HEK293T (cell line): ENCODE data around the gene KLHDC7B.

ENCODE experiments used
- CTCF ChIA-PET: fragments of 350-600 bp; formaldehyde crosslinking; extraction: SDS; loops from one replicate; lab custom pipeline; 2021; ENCODE audit warnings: antibody characterized with exemption, inconsistent platforms; lab: Yijun Ruan, JAX
- POLR2A ChIA-PET: fragments of 350-600 bp; formaldehyde crosslinking; extraction: SDS; loops from one replicate; lab custom pipeline; 2020; ENCODE audit warnings: antibody characterized with exemption, inconsistent platforms; lab: Yijun Ruan, JAX
- DNase-seq: peaks from one replicate; pipeline ENCODE4 v3.0.0; 2012; ENCODE audit warnings: mixed read lengths; ENCODE audit errors: extremely low spot score
- ARNT ChIP-seq: fragments of 450-650 bp; IDR thresholded peaks from 2 replicates; pipeline ENCODE4 v1.6.1; 2017; ENCODE audit warnings: mild to moderate bottlenecking
- BHLHE40 ChIP-seq: fragments of 450-650 bp; IDR thresholded peaks from 2 replicates; pipeline ENCODE4 v1.6.1; 2016; ENCODE audit warnings: mild to moderate bottlenecking, moderate library complexity, borderline replicate concordance
- CTBP1 ChIP-seq: fragments of 450-650 bp; IDR thresholded peaks from 2 replicates; pipeline ENCODE4 v1.6.1; 2016; ENCODE audit warnings: borderline replicate concordance
- ELF4 ChIP-seq: fragments of 450-650 bp; IDR thresholded peaks from 2 replicates; pipeline ENCODE4 v1.6.1; 2017; ENCODE audit warnings: antibody characterized with exemption
- FOXA1 ChIP-seq: fragments of 450-650 bp; IDR thresholded peaks from 2 replicates; pipeline ENCODE4 v1.6.1; 2016; ENCODE audit warnings: mild to moderate bottlenecking
- FOXK2 ChIP-seq: fragments of 450-650 bp; IDR thresholded peaks from 2 replicates; pipeline ENCODE4 v1.6.1; 2016; ENCODE audit warnings: mild to moderate bottlenecking
- FOXM1 ChIP-seq: fragments of 450-650 bp; IDR thresholded peaks from 2 replicates; pipeline ENCODE4 v1.6.1; 2017; ENCODE audit warnings: mild to moderate bottlenecking, borderline replicate concordance
- HDGF ChIP-seq: fragments of 450-650 bp; IDR thresholded peaks from 2 replicates; pipeline ENCODE4 v1.6.1; 2017; ENCODE audit warnings: antibody characterized with exemption, borderline replicate concordance
- L3MBTL2 ChIP-seq: fragments of 450-650 bp; conservative IDR thresholded peaks from 2 replicates; pipeline ENCODE4 v1.6.1; 2016; ENCODE audit warnings: mild to moderate bottlenecking
- LEF1 ChIP-seq: fragments of 450-650 bp; IDR thresholded peaks from 2 replicates; pipeline ENCODE4 v1.6.1; 2017; ENCODE audit warnings: mild to moderate bottlenecking, borderline replicate concordance
- NFRKB ChIP-seq: fragments of 450-650 bp; IDR thresholded peaks from 2 replicates; pipeline ENCODE4 v1.6.1; 2016; ENCODE audit warnings: mild to moderate bottlenecking, moderate library complexity
- SP1 ChIP-seq: fragments of 450-650 bp; IDR thresholded peaks from 2 replicates; pipeline ENCODE4 v1.6.1; 2017
- SUZ12 ChIP-seq: fragments of 450-650 bp; IDR thresholded peaks from 2 replicates; pipeline ENCODE4 v1.6.1; 2016; ENCODE audit warnings: mild to moderate bottlenecking
- TARDBP ChIP-seq: fragments of 450-650 bp; IDR thresholded peaks from 2 replicates; pipeline ENCODE4 v1.6.1; 2016
- ZNF384 ChIP-seq: fragments of 450-650 bp; IDR thresholded peaks from 2 replicates; pipeline ENCODE4 v1.6.1; 2016
- TF ChIP-seq, protein P1 (sequence below): fragments of 450-650 bp; IDR thresholded peaks from 2 replicates; pipeline ENCODE4 v1.6.1; 2016

Gene KLHDC7B

DNA sequence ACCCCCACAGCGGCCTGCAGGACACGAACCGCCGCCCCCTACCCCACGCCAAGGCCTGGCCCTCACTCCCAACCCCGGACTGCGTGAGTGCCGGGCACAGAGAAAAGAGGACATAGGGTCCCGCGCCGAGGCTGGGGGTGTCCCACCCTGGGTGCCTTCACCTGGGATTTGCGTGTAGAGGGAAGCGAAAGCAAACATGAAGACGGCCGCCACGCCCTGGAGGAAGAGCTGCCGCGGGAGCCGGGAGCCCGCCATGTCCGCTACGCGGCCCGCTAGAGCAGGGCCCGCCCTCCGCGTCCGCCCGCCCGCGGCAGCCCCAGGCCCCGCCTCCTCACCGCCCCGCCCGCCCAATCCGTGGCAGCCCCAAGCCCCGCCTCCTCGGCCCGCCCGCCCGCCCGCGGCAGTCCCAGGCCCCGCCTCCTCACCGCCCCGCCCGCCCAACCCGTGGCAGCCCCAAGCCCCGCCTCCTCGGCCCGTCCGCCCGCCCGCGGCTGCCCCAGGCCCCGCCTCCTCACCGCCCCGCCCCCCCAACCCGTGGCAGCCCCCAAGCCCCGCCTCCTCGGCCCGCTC is 38.2 kb upstream of the KLHDC7B start, which contains the start of gene LMF2:
LMF2 (minus strand) TSS at position 282 of the 570 bp plus-strand sequence; CDS start at position 255, 27 bp downstream.
- DNase-seq, result peak; percentile 94
- POLR2A ChIA-PET, result interaction anchor here (0.6 to 7.4 kb wide), 29 partner anchors 8 to 256 kb away, joined by 3 to 193 read pairs (median 4); partner anchors contain the start of genes ADM2, CHKB, CPT1B and HDAC10
- CTCF ChIA-PET, result interaction anchor here (0.7 to 1.1 kb wide), 2 partner anchors 9 to 18 kb away, joined by 5 read pairs; partner anchors contain the start of gene SCO2
- no peak for TF ChIP-seq ARNT
- TF ChIP-seq FOXM1, result no peak

DNA sequence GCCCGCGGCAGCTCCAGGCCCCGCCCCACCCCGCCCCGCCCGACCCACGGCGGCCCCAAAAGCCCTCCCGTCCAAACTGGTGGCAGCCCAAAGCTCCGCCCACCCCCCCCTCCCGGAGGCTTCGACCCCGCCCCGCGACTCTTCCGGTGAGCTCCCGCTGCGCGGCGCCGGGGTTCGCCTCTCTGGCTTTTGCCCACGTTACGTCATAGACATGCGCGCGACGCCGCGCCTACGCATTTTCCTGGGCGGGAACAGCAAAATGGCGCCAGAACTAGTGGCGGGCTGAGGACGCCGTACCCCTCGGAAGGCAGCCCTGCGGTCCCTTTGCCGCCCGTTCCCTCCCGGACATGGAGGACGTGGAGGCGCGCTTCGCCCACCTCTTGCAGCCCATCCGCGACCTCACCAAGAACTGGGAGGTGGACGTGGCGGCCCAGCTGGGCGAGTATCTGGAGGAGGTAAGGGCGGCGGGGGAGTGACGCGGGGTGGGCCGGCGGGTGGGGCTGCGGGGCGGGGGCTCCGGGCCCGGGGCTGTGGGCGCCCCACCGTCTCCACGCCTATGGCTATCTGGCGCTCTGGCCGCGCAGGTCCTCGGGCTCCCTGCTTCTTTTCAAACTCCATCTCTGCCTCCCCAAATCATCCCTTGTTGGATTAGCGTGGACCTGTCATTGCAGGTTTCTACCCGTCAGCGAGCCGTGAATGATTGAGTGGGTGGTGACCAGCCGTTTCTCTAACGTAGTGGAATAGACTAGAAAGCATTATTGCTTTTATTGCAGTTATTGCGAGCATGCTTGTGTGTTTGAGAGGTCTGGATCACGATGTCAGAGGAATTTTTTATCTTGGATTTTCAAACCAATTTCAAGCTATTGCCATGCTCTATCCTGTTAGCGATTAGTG is 37.5 kb upstream of the KLHDC7B start, which contains the start of gene NCAPH2:
NCAPH2 (plus strand) TSS at position 234 of the 894 bp plus-strand sequence; CDS start at position 348, 114 bp downstream.
- ChIA-PET CTCF (interaction anchor here (0.7 to 2.0 kb wide), 4 partner anchors 10 to 35 kb away, joined by 4 to 11 read pairs (median 5); partner anchors contain the start of gene SCO2), POLR2A (interaction anchor here (0.6 to 7.4 kb wide), 38 partner anchors 9 to 257 kb away, joined by 3 to 193 read pairs (median 4); partner anchors contain the start of genes ADM2, CHKB, CPT1B and HDAC10)
- TF ChIP-seq CTBP1, result no peak
- no peak for TF ChIP-seq ELF4
- TF ChIP-seq, protein P1, sequence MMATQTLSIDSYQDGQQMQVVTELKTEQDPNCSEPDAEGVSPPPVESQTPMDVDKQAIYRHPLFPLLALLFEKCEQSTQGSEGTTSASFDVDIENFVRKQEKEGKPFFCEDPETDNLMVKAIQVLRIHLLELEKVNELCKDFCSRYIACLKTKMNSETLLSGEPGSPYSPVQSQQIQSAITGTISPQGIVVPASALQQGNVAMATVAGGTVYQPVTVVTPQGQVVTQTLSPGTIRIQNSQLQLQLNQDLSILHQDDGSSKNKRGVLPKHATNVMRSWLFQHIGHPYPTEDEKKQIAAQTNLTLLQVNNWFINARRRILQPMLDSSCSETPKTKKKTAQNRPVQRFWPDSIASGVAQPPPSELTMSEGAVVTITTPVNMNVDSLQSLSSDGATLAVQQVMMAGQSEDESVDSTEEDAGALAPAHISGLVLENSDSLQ, result peak; percentile 89
- no peak for TF ChIP-seq FOXK2
- TF ChIP-seq NFRKB, result no peak; the same call in 1 of the 2 replicates
- TF ChIP-seq TARDBP, result no peak
- TF ChIP-seq FOXM1, result no peak
- TF ChIP-seq L3MBTL2, result peak; percentile 66
- no peak for TF ChIP-seq FOXA1
- DNase-seq, result peak; percentile 100

DNA sequence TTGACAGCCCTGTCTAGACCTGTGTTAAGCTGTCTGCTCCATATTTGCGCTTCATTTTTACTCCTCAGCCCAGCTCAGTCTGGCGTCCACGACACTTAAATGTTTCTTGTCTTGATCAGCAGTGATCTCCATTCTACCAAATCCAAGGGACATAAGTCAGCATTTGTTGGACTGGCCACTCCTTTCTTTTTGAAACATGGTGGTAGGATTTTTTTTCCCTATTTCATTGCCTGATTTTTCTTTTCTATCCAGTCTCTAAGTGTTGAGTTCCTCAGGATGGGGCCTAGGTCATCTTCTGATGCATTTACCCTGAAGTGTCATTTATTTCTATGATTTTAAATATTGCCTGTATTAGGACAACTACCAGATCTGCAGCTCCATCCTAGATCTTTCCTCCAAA is 36.8 kb upstream of the KLHDC7B start:
- POLR2A ChIA-PET, result interaction anchor here (0.7 to 7.4 kb wide), 11 partner anchors 9 to 119 kb away, joined by 3 to 193 read pairs (median 3); partner anchors contain the start of gene SCO2
- TF ChIP-seq BHLHE40 (no peak), TARDBP (no peak), ARNT (no peak), CTBP1 (no peak), ELF4 (no peak), FOXM1 (no peak), NFRKB (no peak), SUZ12 (no peak), FOXA1 (no peak), SP1 (no peak), L3MBTL2 (no peak), ZNF384 (no peak), FOXK2 (no peak)
- TF ChIP-seq, protein P1, result no peak
- no peak for DNase-seq
- CTCF ChIA-PET, result interaction anchor here (1.0 to 2.0 kb wide), 2 partner anchors 17 to 36 kb away, joined by 4 to 11 read pairs; partner anchors contain the start of gene SCO2

- ChIA-PET POLR2A (interaction anchor here (4.6 to 7.4 kb wide), 2 partner anchors 11 to 12 kb away, joined by 33 to 193 read pairs; partner anchors contain the start of gene SCO2), CTCF (no interaction called here)
- DNase-seq, result no peak
- TF ChIP-seq FOXK2, result no peak
- no peak for TF ChIP-seq ARNT
- no peak for TF ChIP-seq HDGF
- no peak for TF ChIP-seq ELF4
- no peak for TF ChIP-seq FOXM1
- TF ChIP-seq FOXA1, result no peak
- no peak for TF ChIP-seq NFRKB
- no peak for TF ChIP-seq L3MBTL2
- no peak for TF ChIP-seq SP1
- no peak for TF ChIP-seq CTBP1
- TF ChIP-seq ZNF384, result no peak
- no peak for TF ChIP-seq LEF1
- no peak for TF ChIP-seq SUZ12
Measured at GRCh38 chr22:50513175-50513574, 32.5 kb upstream of the KLHDC7B start.

GRCh38 chr22:50516068-50516467 is 29.6 kb upstream of the KLHDC7B start:
- ChIA-PET POLR2A (interaction anchor here (4.6 kb wide), 1 partner anchor 9 kb away, joined by 33 read pairs; the partner anchor contains the start of gene SCO2), CTCF (interaction anchor here (2.5 kb wide), 1 partner anchor 9 kb away, joined by 8 read pairs; the partner anchor contains the start of gene SCO2)
- TF ChIP-seq ELF4, result no peak
- TF ChIP-seq L3MBTL2, result no peak
- TF ChIP-seq HDGF, result no peak
- no peak for TF ChIP-seq NFRKB
- TF ChIP-seq, protein P1, result no peak
- TF ChIP-seq LEF1, result no peak
- TF ChIP-seq FOXK2, result no peak
- TF ChIP-seq TARDBP, result no peak
- no peak for TF ChIP-seq SUZ12
- no peak for TF ChIP-seq FOXM1
- TF ChIP-seq FOXA1, result no peak
- no peak for TF ChIP-seq ARNT
- TF ChIP-seq ZNF384, result no peak
- no peak for TF ChIP-seq BHLHE40
- no peak for TF ChIP-seq SP1
- TF ChIP-seq CTBP1, result no peak
- no peak for DNase-seq
